ENCODE results near the gene NFATC3.
"Not testable (repeated sequence)": the region's sequence is repeated elsewhere in the genome, so short reads cannot be mapped to it uniquely, and the experiment has no call there.

Gene NFATC3

DNA sequence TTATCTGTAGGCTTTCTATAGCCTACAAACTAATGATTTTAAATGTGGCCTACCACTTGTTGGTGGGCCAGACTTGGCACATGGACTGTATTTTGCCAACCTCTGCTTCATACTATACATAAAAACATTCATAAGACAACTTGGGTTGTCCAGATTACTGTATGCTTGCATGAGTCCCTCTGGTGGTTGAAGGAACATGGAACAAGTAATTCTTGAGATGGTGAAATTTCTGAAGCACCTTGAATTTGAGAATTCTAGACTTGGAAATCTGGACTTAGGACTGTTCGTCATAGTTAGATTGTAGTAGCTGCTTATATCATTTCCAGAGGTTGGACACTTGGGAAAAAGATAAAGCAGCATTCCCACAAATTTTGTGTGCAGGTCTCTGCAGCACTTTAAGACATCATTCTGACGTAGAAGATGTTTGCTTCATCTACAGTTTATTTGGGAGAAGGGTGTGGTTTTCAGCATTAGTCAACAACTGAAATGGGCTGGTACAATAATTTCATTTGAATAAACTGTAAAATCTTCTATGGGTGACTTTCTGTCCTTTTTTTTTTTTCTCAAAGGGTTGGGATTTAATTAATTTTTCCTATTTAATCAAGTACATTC is 31.2 kb downstream of the NFATC3 start:
- no peak for DNase-seq (ENCODE audit: low read depth in 3 of 3)

DNA sequence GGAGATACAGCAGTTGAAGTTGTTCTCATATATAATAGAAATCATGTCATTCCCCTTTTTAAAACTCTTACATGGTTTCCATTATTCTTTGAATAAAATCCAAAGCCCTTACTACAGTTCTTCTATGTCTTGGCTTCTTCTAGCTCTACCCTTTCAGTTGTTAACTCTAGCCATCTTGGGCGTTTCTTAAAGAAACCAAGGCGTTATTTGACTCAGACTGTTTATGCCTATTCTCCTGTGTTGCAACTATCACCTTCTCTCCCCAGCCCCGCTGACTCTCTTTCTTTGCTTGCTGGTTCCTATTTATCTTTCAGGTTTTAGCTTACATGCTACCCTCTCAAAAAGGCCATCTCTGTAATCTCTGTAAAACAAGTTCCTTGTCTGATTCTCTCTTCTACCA is 32.7 kb downstream of the NFATC3 start:
- no peak for DNase-seq (ENCODE audit: low read depth in 3 of 3)

DNA sequence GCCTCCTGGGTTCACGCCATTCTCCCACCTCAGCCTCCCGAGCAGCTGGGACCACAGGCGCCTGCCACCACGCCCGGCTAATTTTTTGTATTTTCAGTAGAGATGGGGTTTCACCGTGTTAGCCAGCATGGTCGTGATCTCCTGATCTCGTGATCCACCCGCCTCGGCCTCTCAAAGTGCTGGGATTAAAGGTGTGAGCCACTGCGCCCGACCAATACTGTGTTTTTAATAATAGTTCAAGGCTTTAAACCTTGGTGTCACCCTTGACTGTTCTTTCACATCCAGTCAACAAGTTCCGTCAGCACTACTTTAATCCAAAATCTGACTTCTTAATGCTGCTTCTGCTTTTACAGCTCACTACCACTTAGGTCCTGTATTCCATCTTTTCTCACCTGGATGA is 33.8 kb downstream of the NFATC3 start:
- not testable (repeated sequence) for DNase-seq (ENCODE audit: low read depth in 3 of 3)

DNA sequence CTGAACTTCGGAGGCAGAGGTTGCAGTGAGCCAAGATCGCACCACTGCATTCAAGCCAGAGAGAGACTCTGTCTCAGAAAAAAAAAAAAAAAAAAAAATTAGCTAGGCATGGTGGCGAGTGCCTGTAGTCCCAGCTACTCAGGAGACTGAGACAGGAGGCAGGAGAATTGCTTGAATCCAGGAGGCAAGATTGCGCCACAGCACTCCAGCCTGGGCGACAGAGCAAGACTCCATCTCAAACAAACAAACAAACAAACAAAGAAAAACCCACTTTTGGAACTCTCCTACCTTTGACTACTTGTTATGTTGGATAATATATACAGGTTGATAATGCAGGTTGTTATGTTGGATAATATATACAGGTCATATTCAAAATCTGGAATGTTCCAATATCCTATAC is 35.3 kb downstream of the NFATC3 start:
- DNase-seq (ENCODE audit: low read depth in 3 of 3) = not testable (repeated sequence)

DNA sequence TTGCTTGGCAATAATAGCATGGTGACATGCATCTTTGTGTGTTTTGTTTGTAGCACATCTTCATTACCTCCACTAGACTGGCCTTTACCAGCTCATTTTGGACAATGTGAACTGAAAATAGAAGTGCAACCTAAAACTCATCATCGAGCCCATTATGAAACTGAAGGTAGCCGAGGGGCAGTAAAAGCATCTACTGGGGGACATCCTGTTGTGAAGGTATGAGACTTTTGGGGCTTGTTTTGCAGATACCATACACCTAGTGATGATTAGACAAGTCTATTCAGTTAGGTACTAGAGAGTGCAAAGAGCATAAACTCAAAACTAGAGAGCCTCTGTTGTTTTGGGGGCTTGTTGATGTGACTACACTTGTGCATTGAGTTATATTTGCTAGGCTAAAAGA is 41.2 kb downstream of the NFATC3 start:
- DNase-seq (ENCODE audit: low read depth in 3 of 3) = no peak

DNA sequence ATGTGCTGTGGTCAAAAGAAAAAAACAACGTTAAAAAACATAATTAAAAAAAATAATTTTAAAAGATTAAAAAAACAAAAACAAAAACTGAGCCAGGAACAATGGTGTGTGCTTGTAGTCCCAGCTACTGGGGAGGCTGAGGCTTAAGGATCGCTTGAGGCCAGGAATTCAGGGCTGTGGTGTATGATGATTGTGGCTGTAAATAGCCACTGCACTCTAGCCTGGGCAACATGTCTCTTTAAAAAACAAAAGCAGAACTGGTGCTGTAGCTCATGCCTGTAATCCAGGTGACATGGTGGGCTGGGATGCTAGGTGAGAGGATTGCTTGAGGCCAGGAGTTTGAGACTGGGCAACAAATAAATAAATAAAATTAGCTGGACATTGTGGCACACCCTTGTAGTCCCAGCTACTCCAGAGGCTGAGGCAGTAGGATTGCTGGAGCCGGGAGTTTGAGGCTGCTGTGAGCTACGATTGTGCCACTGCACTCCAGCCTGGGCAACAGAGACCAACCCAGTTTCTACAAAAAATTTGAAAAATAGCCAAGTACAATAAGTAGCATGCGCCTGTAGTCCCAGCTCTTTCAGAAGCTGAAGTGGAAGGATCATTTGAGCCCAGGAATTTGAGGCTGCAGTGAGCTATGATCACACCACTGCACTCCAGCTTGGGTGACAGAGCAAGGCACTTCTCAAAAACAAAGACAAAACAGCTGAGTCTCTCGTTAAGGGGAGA is 43.6 kb downstream of the NFATC3 start:
- DNase-seq (ENCODE audit: low read depth in 3 of 3) = no peak

DNA sequence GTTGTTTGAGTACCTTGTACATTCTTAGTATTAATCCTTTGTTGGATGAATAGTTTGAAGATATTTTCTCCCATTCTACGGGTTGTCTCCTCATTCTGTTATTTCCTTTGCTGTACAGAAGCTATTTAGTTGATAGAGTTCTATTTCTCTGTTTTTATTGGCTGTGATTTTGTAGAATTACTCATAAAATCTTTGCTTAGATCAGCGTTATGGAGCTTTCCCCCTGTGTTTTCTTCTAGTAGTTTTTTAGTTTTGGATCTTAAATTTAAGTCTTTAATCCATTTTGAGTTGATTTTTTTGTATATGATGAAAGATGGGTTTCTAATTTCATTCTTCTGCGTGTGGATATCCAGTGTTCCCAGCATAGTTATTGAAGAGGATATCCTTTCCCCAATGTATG is 45.4 kb downstream of the NFATC3 start:
- DNase-seq (ENCODE audit: low read depth in 3 of 3) = no peak

DNA sequence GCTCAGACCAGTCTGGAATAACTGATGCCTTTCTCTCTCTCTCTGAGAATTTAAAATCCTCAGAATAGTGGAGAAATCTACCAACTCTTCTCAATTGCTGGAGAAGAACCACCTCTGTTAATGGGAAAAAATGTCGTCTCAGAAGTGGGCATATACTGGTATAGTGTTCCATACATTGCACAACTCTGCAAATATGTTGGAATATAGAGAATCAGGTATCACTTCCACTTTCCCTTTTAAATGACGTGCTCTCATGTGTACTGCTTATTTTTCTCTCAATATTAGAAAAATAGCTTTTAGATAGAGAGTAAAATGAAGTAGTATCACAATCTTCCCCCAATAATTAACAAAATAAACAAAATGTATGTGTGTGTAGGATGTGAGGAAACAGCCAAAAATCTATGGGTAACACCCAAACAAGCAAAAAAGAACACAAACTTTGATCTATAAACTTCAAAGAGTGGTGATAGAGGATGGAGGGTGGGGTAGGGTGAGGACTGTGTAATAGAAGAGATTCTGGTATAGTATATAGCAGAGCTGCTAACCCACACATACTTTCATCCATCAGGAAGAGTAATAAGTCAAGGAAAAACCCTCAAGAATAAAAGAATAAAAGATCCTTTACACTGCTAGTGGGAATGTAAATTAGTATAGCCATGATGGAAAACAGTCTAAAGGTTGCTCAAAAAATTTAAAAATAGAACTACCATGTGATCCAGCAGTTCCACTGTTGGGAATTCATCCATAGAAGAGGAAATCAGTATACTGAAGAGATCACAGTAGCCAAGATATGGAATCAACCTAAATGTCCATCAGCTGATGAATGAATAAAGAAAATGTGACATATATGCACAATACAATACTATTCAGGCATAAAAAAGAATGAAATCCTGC is 46.9 kb downstream of the NFATC3 start:
- no peak for DNase-seq (ENCODE audit: low read depth in 3 of 3)

DNA sequence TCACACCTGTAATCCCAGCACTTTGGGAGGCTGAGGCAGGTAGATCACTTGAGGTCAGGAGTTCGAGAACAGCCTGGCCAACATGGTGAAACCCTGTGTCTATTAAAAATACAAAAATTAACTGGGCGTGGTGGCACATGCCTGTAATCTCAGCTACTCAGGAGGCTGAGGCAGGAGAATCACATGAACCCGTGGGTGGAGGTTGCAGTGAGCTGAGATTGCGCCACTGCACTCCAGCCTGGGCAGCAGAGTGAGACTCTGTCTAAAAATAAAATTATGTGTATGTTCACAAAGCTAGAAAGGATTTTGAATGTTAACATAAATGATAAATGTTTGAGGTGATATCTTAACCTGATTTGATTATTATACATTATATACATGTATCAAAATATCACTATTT is 47.8 kb downstream of the NFATC3 start:
- DNase-seq (ENCODE audit: low read depth in 3 of 3) = not testable (repeated sequence)

DNA sequence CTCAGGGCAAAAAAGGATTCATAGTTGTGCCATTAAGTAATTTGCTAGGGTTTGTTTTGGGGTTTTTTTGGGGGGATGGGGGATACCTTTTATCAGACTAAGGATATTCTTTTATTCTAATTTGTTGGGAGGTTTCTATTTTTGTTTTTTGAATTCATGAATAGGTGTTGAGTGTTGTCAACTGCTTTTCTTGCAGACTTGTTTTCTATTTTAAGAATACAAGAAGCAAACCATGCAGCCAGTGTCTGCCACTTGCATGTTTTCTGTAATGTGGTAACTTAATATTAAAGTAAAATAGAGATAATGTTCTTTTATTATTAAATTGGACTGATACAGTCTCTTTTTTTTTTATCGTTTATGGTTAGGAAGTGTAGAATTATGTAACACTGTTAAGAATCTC is 49.5 kb downstream of the NFATC3 start:
- no peak for DNase-seq (ENCODE audit: low read depth in 3 of 3)

DNA sequence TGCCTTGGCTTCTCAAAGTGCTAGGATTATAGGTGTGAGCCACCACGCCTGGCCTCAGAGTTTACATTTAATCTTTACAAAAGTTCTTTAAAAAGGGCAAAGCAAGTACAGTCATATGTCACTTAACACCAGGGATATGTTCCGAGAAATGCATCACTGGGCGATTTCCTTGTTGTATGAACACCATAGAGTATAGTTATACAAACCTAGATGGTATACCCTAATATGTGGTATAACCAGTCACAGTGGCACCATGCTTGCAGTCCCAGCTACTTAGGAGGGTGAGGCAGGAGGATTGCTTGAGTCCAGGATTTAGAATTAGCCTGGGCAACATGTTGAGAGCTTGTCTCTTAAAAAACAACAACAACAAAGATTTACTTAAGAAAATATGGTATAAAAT is 51.3 kb downstream of the NFATC3 start:
- DNase-seq (ENCODE audit: low read depth in 3 of 3) = no peak

DNA sequence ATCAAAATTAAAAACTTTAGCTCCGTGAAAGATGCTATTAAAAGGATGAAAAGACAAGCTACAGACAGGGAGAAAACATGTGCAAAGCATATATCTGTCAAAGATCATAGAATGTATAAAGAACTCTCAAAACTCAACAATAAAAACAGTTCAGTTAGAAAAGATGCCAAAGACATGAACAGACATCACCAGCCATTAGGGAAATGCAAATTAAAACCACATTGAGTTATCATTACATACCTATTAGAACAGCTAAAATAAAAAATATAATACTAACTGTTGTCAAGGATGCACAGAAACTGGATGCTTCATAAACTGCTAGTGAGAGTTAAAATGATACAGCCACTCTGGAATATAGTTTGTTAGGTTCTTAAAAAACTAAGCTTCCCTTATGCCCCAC is 58.8 kb downstream of the NFATC3 start:
- DNase-seq (ENCODE audit: low read depth in 3 of 3) = no peak

DNA sequence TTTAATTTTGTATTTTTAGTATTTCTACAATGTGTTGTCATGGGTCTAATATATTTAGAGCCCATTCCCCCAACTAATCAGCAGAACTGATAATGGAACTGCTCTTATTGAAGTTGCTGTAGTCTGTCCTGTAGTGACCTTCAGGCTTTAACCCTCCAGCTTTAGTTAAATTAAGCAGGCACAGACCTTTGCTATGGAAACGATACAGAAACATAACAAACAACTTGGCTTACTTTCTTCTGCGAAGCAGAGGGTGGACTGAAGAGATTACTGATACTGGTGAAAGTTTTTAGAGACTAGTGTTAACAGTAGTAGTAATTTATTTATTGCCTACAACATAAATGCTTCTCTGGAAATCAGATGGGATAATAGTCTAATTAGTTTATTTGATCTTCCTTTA is 61.4 kb downstream of the NFATC3 start:
- no peak for DNase-seq (ENCODE audit: low read depth in 3 of 3)

DNA sequence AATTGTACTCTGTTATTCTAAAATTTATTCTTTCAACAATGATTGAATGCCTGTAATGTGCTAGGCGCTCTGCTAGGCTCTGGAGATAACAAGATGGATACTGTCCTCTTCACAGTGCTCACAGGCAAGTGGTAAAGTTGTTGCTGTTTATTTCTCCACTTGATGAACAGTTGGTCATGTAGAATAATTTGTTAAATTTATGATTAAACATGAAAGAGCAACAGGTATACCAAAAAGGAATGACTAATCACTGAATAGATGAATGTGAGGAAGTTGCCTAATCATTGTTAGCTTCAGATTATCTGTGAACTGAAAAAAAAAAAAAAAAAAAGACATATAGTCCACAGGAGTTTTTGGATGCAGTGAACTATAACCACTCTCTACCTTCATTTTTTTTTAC is 62.3 kb downstream of the NFATC3 start:
- DNase-seq (ENCODE audit: low read depth in 3 of 3) = no peak

DNA sequence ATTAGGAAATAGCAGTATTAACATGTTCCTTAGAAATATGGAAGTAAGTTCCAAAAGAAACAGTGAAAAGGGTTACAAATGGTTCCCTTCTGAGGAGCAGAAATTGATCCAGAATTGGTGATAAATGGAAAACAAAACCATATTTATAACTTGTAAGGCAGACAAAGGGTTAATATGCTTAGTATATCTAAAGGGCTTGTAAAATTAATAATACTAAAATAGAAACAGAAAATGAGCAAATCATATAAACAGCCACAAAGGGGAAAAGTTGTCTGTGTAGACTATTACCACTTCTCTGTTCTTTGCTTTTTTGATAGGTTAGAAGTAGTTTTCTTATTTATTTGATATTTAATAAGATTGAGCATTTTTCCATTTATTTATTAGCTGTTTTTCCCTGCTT is 64.4 kb downstream of the NFATC3 start:
- no peak for DNase-seq (ENCODE audit: low read depth in 3 of 3)

DNA sequence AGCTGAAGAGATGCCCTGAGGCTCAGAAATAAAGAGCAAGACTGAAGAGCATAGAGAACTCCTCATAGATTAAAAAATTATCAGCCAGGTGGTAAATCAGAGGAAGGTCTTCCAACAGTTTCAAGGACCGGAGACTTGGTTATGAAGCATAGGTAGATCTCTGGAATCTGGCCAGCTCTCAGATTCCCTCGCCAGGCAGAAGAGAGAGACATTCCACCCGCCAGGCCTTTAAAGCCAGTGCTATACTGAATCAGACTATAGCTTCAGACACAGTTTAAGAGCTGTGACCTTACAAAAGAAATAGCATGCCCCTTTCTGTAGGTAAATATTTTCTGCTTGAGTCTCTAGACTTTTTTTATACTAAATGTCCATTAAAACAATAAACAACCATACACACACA is 70.3 kb downstream of the NFATC3 start:
- DNase-seq (ENCODE audit: low read depth in 3 of 3) = no peak

DNA sequence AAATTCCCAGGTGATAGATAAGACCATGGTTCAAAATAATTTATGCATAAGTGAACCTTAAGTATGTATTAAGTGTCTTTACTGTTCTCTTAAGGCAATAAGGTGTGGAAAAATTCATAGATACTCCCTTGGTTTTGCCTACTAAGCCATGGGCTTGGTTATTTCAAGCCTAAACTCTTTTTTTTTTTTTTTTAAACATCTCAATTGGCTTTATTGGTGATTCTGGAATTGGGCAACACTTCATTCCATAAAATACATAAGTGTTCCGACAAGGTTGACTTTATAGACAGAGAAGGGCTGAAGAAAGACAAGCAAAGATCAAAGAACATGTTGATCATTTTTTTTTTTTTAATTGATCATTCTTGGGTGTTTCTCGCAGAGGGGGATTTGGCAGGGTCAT is 77.2 kb downstream of the NFATC3 start:
- DNase-seq (ENCODE audit: low read depth in 3 of 3) = no peak

DNA sequence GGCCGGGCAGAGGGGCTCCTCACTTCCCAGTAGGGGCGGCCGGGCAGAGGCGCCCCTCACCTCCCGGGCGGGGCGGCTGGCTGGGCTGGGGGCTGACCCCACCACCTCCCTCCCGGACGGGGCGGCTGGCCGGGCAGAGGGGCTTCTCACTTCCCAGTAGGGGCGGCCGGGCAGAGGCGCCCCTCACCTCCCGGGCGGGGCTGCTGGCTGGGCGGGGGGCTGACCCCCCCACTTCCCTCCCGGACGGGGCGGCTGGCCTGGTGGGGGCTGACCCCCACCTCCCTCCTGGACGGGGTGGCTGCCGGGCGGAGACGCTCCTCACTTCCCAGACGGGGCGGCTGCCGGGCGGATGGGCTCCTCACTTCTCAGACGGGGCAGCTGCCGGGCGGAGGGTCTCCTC is 78.1 kb downstream of the NFATC3 start:
- not testable (repeated sequence) for DNase-seq (ENCODE audit: low read depth in 3 of 3)

DNA sequence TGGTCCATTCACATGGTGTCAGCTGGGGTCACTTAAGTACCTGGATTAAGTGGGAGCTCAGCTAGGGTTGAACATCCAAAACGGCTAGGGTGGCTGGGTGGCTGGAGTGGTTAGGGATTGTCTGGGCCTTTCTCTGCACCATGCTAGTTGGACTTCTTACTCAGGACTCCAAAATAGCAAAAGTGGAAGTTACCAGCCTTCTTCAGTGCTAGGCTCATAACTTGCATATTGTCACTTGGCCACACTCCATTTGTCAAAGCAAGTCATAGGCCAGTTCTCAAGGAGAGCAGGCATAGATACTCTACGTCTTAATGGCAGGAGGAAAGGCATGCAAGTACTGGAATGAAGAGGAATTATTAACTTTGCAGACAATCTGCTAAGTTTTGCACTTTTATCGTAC is 81.1 kb downstream of the NFATC3 start:
- DNase-seq (ENCODE audit: low read depth in 3 of 3) = no peak

DNA sequence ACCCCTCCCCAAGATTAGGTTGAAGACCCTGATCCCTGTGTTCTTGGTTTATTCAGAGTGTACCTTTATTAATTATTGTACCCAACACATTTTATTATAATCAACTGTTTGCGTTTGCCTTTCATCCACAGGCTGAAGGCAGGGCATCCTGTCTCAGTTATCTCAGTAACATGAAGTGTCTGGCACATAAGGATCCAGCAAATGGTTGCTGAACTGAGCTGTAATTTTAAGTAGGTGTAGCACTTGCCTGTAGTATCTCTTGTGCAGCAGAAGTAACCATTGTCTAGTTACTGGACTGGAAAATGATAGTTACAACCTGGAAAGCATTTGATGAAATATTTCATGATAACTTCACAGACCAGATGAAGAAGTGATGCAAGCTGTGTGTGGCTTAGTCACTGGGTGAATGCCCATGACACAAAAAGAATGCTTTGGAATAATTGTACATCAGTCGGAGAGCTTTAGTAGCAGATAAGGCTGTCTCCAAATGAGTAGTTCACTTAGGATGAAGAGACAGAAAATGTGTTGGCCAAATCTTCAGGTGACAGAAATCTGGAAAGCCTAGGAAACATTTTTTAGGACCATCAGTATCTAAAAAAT is 94.1 kb downstream of the NFATC3 start:
- DNase-seq (ENCODE audit: low read depth in 3 of 3) = no peak

DNA sequence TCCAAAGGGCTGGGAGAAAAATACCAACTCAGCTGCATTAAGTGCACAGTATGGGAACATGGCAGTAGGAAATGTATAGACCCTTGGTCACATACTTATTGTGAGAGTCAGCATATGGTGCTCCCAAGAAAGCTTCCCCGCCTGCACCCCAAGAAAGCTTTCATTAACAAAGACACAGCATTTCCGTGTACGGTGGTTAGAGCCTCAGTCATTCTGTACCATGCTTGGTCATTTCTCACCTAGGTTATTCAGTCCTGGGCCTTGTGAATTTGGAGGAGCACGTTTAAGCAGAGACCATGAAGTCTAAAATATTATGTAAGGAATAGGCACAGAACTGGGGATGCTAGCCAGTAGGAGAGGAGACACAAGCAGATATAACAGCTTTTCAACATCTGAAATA is 94.7 kb downstream of the NFATC3 start:
- no peak for DNase-seq (ENCODE audit: low read depth in 3 of 3)

DNA sequence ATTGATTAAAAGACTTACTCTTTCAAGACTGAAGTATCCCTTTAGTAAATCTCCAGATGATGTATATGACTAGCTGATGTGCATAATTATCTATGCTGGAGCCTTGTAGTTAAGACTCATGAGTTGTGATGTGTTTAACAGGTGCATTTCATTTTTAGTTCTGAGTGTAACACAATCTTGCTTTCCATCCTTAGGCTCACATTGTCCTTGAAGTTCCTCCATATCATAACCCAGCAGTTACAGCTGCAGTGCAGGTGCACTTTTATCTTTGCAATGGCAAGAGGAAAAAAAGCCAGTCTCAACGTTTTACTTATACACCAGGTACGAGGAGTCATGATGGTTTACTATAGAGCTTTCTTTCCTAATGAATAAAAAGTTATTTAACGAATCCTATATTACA is 97.9 kb downstream of the NFATC3 start:
- DNase-seq (ENCODE audit: low read depth in 3 of 3) = no peak

Measured in stimulated activated CD4-positive, alpha-beta T cell treated with anti-CD3 and anti-CD28 coated beads, TNF-alpha, amount 100 ng/mL, for 4 hours (primary cell).